Large intestine (tissue), 3 donors: ENCODE results near the gene MLN. TPM values are rescaled to one million over a fixed set of nuclear protein-coding genes. Genes with fewer than 3 reads are reported as not detected.
A peak's percentile ranks its signal among the peaks of the same experiment; 100 is the strongest.

ENCODE experiments used
- DNase-seq, 2 donors: peaks; one replicate each; pipeline versions ENCODE4 v3.0.0 to v3.0.0-alpha.2; 2013
- H3K27ac ChIP-seq: one replicate; pipeline ENCODE4 v1.5.1; 2013; ENCODE audit warnings: low read length
- H3K27me3 ChIP-seq: 2 replicates; pipeline ENCODE4 v1.6.1; 2013; ENCODE audit warnings: low read length; ENCODE audit not compliant: control insufficient read depth, insufficient read depth
- H3K36me3 ChIP-seq: 2 replicates; pipeline ENCODE4 v1.6.1; 2013; ENCODE audit warnings: low read length; ENCODE audit not compliant: control insufficient read depth, insufficient read depth
- H3K4me1 ChIP-seq: one replicate; pipeline ENCODE4 v1.6.1; 2013; ENCODE audit warnings: low read length; ENCODE audit not compliant: control insufficient read depth, insufficient read depth
- H3K4me3 ChIP-seq: one replicate; pipeline ENCODE4 v1.5.1; 2013; ENCODE audit warnings: low read length
- H3K9me3 ChIP-seq: one replicate; pipeline ENCODE4 v1.6.1; 2013; ENCODE audit warnings: mild to moderate bottlenecking, low read depth, low read length, moderate library complexity; ENCODE audit not compliant: control insufficient read depth
- WGBS: methylation state at CpG from one replicate; pipeline ENCODE4 v1.1.5; 2013; ENCODE audit warnings: low lambda C conversion rate; ENCODE audit not compliant: insufficient coverage; 5-methylcytosine and 5-hydroxymethylcytosine counted together
- polyA plus RNA-seq: library from polyadenylated mRNA; unstranded; fragments of 120-200 nt; gene quantifications from one replicate; pipeline ENCODE4 v1.2.1, GENCODE V29; 2013

MLN gene
- polyA plus RNA-seq, 1 donor = 154 TPM

DNA sequence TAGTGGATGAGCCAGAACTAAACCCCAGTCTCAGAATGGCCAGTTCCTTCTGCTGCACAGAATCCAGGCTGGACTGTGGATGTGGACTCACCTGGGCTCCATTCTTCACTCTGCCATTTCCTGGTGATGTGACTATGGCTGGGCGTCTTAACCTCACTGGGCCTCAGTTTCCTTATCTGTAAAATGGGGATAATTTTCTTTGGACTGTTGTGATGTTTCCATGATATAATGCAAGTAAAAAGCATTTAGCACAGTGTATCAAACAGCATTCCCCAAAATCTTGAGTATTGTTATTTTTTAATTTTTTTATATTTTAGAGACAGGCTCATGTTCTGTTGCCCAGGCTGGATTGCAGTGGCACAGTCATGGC lies 51.2 kb downstream of the MLN start:
- Histone ChIP-seq H3K36me3 (no peaks in the 10 kb centered on the region), H3K9me3 (no peaks in the 10 kb centered on the region), H3K27me3 (no peaks in the 10 kb centered on the region), H3K4me3 (no peak overlapping the region), H3K27ac (peak overlapping the region; percentile 72), H3K4me1 (peaks cover 22% of the 10 kb centered on the region)
- no CpG with 5 or more reads among the region's 1 CpG for WGBS
- no peak for DNase-seq

DNA sequence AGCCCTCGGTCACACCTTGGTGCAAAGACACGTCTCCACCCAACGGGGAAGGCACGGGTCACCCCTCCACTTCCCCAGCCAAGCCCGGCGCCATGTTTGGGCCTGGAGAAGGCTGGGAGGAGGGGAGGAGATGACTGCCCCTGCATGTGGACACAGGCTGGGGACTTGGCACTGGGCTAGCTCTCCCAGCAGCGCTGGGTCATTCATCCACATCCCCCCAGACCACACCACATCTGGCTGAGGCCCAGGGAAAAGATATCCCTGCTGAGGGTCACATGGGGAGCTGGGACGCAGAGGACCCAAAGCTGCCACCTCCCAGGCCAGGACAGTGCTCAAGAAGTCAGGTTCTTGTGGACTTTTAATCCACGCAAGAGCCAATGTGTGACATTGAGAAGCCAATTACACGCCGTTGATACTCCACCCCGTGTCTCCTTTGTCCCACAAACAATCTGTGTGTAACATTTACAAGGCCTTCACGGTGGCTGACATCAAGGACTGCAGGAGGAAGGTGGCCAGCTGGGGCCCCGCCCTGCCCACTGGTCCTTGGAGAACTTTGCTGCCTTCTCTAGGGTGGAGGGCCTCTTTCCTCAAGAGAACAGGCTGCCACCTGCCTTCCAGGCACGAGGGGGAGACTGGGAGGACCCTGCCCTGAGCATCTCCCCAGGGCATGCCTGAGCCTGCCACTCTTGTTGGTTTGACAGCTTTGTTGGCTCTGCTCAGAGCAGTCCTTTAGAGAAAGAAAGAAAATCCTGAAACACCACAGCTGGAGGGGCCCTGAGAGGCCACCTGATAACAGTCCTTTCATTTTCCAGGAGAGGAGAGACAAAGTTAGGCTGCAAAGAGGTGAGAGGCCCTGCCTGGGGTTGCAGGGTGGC lies 51.8 kb downstream of the MLN start:
- WGBS = no CpG with 5 or more reads among the region's 15 CpGs
- Histone ChIP-seq H3K9me3 (no peaks in the 10 kb centered on the region), H3K27ac (peak overlapping the region; percentile 72), H3K27me3 (no peaks in the 10 kb centered on the region), H3K36me3 (no peaks in the 10 kb centered on the region), H3K4me3 (no peak overlapping the region), H3K4me1 (peaks cover 24% of the 10 kb centered on the region)
- peak; percentile 70 to 86 for DNase-seq

DNA sequence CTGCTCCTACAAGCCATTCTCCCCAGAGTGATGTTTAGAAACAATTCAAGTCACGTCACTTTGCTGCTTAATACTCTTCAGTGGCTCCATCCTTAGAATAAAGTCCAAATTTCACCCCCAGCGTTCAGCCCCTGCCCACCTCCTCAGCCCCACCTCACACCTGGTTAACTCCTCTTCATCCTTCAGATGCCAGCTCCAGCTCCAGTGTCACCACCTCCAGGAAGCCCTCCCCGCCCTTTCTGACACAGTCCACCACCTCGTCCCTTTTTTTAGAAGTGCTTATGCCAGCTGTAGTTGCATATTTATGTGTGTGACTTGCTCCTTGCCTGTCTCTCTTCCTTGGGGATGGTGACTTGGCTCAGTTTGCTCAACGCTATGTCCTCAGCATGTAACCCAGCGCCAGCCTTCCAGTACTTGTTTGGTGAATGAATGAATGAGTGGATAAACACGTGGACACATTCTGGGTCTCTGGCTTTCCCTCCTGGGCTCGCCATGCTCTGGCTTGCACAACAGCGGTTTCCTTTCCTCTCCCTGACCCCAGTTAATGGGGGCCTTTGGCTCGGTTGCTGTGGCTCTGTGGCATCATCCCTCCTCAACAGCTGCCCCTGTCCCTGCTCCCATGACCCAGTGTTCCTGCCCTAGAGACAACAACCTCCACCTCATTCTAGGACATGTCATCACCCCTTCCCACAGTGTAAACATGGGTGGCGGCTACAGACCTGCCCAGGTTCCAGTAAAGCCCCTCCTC lies 53.4 kb downstream of the MLN start:
- DNase-seq = no peak
- WGBS = 44% methylated on average over 2 of the region's 11 CpGs
- Histone ChIP-seq H3K4me3 (no peak overlapping the region), H3K9me3 (no peaks in the 10 kb centered on the region), H3K4me1 (peaks cover 40% of the 10 kb centered on the region), H3K27ac (peak overlapping the region; percentile 72), H3K36me3 (no peaks in the 10 kb centered on the region), H3K27me3 (no peaks in the 10 kb centered on the region)

DNA sequence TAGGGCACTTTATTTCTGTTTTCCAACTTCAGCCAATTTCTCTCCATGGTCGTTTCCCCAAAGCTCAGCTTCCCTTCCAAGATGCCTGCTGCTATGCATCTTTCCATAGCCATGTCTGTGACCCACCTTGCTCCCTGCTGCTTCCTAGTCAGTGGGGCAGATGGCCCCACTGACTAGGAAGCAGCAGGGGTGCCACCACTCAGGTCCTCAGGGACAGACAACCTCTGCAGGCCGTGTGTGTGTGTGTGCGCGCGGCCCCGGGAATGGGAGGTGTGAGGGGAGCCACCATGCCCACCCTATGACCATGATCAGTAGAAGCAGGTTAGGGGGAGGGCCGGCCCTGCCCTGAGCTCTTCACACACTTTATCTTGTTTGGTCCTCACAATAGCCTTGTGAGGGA lies 54.4 kb downstream of the MLN start:
- Histone ChIP-seq H3K9me3 (no peaks in the 10 kb centered on the region), H3K27ac (no peak overlapping the region), H3K4me3 (no peak overlapping the region), H3K27me3 (no peaks in the 10 kb centered on the region), H3K36me3 (no peaks in the 10 kb centered on the region), H3K4me1 (peaks cover 51% of the 10 kb centered on the region)
- no peak for DNase-seq
- no CpG with 5 or more reads among the region's 7 CpGs for WGBS

DNA sequence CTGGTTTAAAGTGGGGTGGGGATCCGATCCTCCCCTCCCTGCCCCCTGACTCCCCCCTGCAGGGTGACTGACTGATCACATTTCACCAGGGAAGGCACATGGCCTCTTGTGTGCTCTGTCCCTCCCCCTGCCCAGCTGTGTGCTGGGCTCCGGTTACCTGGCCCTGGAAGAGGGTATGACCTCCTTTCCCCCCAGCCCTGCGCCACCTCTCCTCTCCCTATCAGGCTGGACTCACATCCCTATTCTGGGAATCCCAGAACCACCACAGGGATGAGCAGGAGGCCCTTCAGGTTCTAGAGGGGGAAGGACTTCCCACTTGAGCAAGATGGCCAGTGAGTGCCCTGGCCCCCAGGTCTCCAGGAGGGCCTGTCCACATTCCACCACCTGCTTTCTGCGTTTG lies 55.0 kb downstream of the MLN start:
- no peaks in the 10 kb centered on the region for H3K27me3 ChIP-seq
- no peak overlapping the region for H3K27ac ChIP-seq
- no peak for DNase-seq
- H3K4me3 ChIP-seq = no peak overlapping the region
- WGBS = no CpG with 5 or more reads among the region's 4 CpGs
- no peaks in the 10 kb centered on the region for H3K9me3 ChIP-seq
- H3K4me1 ChIP-seq = peaks cover 56% of the 10 kb centered on the region
- H3K36me3 ChIP-seq = no peaks in the 10 kb centered on the region

DNA sequence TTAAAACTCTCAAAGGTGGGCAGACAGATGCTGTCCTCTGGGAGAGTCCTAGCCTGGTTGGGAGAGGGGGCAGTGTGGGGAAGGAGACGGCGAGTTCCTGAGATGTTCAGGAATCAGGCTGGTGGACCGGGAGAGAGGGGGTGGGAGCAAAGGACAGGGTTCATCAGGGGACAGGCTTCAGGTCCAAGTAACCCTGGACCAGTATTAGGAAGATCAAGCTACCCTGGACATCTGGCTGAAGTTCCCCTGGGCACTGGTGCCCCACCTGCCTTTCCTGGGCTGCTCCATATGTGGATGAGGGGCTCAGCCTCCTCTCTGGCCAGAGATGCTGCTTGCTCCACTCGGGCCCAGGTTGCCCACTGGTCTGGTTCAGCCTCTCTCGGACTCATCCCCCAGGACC lies 56.0 kb downstream of the MLN start:
- no peak for DNase-seq
- Histone ChIP-seq H3K36me3 (no peaks in the 10 kb centered on the region), H3K27ac (no peak overlapping the region), H3K4me3 (no peak overlapping the region), H3K27me3 (no peaks in the 10 kb centered on the region), H3K4me1 (peaks cover 66% of the 10 kb centered on the region), H3K9me3 (no peaks in the 10 kb centered on the region)
- no CpG with 5 or more reads among the region's 5 CpGs for WGBS

DNA sequence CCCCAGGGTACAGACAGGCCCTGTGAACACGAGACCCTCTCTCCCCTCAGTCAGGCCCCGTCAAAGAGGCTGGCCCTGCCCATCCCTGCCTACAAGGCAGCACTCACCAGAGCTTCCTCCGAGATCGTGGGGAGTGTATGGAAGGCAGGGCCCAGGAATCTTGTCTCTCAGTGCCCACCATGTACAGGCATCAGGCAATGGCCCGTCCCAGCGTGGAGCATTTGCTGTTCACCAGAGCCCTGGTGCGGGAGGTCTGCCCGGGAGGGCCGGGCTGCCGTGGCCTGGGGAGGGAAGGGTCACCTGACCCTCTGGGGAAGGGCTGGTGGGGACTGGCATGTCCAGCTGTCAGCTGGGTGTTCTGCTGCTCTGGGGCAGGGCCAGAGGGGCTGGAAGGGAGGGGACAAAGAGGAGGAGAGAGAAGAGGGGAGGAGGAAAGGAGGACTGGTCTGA lies 57.1 kb downstream of the MLN start, which contains the start of gene IP6K3:
TSS of gene IP6K3 (minus strand) at position 255 of the 450 bp plus-strand sequence. CDS start 11,429 bp downstream, outside the sequence.
- H3K27me3 ChIP-seq = no peaks in the 10 kb centered on the region
- DNase-seq = no peak
- peaks cover 66% of the 10 kb centered on the region for H3K4me1 ChIP-seq
- WGBS = no CpG with 5 or more reads among the region's 10 CpGs
- H3K4me3 ChIP-seq = no peak within 1 kb of the TSS
- no peaks in the 10 kb centered on the region for H3K36me3 ChIP-seq
- H3K9me3 ChIP-seq = no peaks in the 10 kb centered on the region
- peak within 1 kb of the TSS; percentile 92 for H3K27ac ChIP-seq

DNA sequence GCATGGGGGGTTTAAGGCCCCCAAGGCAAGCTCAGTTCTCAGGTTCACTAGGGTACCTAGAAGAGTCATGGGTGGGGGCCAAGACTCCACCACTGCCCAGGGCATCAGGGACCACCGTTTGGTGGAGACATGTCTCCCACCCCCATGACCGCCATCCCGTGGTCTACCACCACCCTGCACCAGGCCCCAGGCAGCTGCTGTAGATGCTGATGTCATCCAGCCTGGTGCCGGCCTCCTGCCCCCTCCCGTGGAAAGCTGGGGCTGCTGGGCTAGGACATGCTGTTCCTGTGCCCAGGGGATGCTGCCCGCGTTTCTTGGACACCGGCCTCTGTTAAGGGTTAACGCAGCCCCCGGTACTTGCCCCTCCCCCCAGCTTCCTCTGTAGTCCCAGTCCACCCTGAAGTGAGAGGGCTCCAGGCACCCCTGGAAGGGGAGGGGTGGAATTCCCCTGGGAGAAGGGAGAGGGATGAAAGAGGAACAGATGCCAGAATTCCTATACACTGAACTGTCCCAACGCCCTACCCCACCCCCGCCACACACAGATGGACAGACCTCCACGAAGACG lies 57.7 kb downstream of the MLN start:
- no peaks in the 10 kb centered on the region for H3K36me3 ChIP-seq
- H3K9me3 ChIP-seq = no peaks in the 10 kb centered on the region
- H3K4me1 ChIP-seq = peaks cover 64% of the 10 kb centered on the region
- H3K27ac ChIP-seq = peak overlapping the region; percentile 92
- H3K4me3 ChIP-seq = no peak overlapping the region
- peak in 1 of 2 donors; percentile 35 for DNase-seq
- WGBS = no CpG with 5 or more reads among the region's 14 CpGs
- H3K27me3 ChIP-seq = no peaks in the 10 kb centered on the region

DNA sequence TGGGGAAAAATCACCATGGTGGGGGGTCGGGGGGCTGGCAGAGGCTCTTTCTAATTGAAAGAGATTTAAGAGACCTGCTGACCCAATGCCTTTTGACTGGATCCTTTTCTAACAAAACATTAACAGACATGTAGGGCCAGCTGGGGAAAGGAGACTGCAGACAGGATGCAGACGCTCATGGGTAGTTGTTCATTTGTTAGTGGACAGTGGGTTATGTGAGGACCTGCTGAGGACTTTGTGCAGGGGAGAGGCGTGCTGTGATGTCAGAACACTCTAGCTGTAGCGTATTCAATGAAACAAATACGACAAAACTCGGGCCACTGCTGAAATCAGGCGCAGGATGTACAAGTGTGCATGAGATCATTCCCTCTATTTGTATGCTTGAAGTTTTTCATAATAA lies 58.3 kb downstream of the MLN start:
- DNase-seq = peak; percentile 69 to 74
- Histone ChIP-seq H3K9me3 (no peaks in the 10 kb centered on the region), H3K27me3 (no peaks in the 10 kb centered on the region), H3K4me1 (peaks cover 64% of the 10 kb centered on the region), H3K4me3 (no peak overlapping the region), H3K27ac (peak overlapping the region; percentile 92), H3K36me3 (no peaks in the 10 kb centered on the region)
- WGBS = no CpG with 5 or more reads among the region's 7 CpGs

DNA sequence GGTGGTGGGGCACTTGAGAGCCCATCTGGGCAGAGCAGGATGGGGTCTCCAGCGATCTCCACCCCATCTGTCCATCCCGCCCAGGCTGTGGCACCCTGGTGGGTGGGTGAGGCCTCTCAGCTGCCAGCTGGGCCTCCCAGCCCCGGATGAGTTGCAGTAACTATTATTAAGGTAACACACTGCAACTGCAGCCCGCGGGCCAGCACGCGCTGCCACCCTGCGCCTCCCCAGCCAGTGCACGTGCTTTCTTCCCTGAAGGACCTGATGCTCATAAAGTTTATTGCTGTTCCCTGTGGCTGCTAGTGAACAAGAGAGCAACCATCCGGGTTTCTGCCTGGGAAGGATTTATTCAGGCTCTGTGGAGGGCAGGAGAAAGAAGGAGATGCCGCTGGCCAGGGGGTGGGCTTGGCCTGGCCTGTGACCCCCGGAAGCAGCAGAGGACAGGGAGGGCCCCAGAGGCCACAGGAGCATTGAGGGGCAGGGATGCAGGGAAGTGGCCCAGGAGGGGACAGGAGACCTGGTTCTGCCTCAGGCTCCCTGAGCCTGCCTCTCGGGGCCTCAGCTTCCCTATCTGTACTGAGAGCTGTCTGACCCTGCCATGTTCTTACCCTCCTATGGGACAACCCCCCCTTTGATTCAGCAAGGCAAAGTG lies 58.8 kb downstream of the MLN start:
- Histone ChIP-seq H3K36me3 (no peaks in the 10 kb centered on the region), H3K4me1 (peaks cover 63% of the 10 kb centered on the region), H3K27me3 (no peaks in the 10 kb centered on the region), H3K27ac (peak overlapping the region; percentile 92), H3K9me3 (no peaks in the 10 kb centered on the region), H3K4me3 (no peak overlapping the region)
- peak; percentile 84 to 92 for DNase-seq
- no CpG with 5 or more reads among the region's 13 CpGs for WGBS
